Fibroblast of gingiva (primary cell): ENCODE results near the gene SERTAD1.
"Not testable (repeated sequence)": the region's sequence is repeated elsewhere in the genome, so short reads cannot be mapped to it uniquely, and the experiment has no call there.

Experiments used
- DNase-seq: peaks from one replicate; pipeline ENCODE4 v3.0.0-alpha.2; 2011; ENCODE audit warnings: low read depth

Gene SERTAD1

DNA sequence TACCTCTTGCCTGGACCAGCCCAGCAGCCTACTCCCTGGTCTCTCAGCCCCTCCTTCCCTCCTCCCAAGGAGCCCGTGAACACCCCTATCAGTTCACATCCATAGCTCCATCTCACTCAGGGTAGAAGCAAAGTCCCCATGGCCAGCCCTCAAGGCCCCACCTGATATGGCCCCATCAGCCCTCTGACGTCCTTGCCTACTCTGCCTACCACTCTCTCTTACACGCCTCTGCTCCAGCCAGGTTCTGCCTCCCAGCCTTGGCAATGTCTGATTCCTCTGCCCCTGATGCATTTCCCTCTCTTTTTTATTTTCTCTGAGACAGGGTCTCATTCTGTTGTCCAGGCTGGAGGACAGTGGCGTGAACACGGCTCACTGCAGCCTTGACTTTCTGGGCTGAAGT, 26.2 kb upstream of the SERTAD1 start:
- no peak for DNase-seq

DNA sequence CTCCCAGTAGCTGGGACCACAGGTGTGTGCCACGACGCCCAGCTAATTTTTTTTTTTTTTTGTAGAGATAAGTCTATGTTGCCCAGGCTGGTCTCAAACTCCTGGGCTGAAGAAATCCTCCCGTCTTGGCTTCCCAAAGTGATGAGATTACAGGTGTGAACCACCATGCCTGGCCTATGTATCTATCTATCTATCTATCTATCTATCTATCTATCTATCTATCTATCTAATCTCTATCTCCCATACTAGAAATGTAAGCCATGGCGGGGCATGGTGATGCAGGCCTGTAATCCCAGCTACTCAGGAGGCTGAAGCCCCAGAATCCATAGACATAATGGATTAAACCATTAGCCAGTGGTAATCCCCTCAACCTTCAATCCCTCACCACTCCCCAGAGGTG, 24.9 kb upstream of the SERTAD1 start:
- no peak for DNase-seq

DNA sequence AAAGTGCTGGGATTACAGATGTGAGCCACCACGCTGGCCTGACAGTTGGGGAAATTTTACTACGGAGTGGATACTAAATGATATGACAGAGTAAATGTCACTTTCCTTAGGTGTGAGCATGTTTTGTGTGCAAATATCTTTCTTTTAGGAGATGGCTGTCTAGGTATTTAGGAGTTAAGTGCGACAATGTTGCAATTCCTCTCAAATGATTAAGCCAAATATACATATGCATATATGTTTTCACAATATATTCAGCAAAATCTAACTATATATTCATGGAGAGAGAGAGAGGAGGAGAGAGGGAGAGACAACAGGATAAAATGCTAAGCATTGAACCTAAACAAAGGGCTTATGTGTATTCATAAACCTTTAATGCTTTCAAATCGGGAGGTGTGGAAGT, 23.7 kb upstream of the SERTAD1 start:
- DNase-seq: no peak

DNA sequence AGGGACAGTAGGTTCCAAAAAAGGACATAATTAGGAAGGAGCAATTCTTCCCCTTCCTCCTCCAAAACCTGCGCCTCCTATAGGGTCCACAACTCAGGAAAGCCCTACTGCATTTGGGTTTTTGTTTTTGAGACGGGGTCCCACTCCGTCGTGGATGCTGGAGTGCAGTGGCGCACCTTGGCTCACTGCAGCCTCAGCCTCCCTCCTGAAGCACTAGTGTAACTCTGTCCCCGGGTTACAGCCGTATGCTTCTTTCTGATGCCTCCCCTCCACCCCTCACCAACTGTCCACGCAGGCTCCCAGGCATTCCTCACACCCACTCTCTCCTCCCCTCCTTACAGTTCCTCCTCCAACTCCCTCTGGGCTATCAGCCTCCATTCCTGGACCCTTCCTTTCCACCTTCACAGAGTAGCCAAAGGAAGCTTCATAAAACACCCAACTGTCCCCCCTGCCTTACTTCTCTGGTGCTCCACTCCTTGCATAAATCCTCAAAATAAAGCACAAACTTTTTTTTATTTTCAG, 20.5 kb upstream of the SERTAD1 start:
- no peak for DNase-seq

DNA sequence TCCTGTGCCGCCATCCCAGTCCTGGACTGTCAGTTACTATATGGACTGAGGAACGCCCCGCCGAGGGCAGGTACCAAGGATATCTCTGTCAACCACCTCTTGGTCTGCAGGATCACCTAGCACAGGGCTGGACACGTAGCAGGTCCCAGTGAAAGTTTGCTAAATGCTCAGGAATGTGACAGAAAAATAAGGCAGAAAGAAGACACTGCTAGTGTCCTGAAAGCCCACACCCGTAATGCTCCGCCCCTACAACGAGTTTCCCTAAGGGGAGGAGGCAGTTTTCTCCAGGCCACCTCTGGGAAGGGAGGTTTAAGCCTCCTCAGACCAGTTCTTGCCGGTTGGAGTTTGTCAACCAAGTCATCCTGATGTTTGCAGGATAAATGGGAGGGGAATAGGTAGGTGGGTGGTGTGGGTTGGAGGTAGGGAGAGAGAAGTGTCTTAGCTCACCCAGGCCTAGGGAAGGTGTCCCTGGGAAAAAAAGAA, 20.0 kb upstream of the SERTAD1 start:
- no peak for DNase-seq

DNA sequence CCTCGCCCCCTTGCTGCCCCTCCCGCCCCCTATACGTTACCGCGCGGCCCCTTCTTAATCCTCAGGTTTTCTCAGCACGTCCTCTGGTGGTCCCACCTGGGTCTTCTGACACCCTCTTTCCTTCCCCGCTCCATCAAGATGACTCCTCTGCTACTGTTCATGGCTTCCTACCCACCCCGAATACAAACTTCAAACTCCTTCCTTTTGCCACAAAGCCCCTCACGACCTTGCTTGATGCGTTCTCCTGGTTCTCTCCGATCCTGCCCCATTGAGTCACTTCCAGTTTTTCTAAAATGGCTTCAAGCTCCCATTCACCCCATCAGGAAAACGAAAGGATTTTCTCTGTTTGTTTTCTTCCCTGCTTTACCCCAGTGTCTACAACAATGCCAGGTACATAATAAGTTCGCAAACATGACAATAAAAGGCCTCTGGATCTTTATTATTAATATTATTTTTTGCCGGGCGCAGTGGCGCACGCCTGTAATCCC, 19.1 kb upstream of the SERTAD1 start:
- DNase-seq: no peak

DNA sequence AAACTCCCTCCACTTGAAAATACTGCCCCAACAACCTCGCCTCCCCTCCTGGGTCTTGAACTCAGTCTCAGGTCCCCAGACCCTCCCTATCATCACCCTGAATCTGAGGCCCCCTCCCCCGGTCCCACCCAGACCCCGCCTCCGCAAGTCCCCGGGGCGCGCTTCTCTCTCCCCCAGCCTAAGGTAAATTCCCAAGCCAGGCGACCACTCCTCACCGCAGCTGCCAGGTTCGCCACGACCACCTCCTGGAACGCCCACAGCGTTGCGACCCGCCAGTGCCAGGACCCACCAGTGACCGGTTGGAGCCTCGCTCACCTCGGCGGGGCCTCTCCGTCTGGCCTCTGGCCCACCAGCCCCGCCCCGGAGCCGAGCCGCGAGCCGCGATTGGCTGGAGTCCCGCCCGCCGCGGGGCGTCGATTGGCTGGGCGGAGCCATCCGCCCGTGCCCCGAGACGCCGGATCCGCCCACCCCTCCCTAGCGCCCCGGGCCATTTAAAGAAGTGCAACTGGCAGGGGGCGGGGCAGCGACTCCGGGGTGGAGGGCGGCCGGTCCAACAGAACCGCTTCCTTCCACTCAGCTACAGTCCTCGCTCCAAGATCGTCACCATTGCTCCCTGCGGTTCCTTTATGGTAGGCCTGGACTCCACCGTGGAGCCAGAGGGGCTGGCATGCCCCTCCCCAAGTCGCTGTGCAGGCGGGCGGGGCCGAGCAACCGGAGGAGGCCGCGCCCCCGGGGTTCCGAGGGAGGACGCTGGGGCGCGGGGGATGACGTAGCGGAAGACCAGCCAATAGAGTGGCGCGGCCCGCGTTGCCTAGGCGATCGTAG, 18.4 kb upstream of the SERTAD1 start, which contains the start of gene SERTAD3:
Gene SERTAD3 (minus strand): TSS at position 336 of the 825 bp plus-strand sequence. CDS start 2,255 bp downstream, outside the sequence.
- DNase-seq: peak; percentile 93

DNA sequence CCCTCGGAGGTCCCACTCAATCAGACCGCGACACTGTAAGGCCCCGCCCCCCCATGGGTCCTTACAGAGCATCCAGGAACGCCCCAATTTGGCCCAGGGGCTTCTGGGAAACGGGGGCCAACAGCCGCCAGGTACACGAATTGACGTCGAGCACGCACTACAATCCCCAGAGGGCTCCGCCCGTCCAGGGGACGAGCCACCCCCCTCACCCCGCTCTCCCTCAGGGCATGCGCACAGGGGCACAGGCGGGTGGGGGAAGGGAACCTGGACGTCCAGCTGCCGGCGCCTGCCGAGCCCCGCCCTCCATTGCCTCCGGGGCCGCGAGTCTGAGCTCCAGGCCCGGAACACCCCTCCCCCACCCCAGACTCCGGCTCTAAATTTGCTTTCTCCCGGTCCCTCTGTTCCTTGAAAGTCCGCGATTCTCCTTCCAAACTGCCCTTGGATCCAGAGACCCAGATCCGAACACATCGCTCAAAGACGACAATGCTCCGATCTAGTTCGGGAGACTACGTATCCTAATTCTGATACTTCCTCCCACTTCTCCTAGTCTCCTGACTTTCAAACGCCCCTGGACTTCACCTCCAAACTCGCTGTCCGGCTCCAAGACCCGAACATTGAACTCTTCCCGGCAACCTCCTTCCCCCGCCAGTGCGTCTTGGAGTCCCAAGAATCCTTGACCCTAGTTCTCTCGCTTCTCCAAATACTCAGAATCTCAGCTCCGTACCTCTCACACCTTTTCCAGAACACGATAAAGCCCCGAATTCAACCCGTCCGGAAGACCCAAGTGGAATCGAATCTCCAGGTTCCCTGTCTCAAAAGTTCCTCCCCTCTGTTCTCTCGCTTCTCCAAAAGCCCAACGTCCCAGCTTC, 17.6 kb upstream of the SERTAD1 start:
- DNase-seq: peak; percentile 100

DNA sequence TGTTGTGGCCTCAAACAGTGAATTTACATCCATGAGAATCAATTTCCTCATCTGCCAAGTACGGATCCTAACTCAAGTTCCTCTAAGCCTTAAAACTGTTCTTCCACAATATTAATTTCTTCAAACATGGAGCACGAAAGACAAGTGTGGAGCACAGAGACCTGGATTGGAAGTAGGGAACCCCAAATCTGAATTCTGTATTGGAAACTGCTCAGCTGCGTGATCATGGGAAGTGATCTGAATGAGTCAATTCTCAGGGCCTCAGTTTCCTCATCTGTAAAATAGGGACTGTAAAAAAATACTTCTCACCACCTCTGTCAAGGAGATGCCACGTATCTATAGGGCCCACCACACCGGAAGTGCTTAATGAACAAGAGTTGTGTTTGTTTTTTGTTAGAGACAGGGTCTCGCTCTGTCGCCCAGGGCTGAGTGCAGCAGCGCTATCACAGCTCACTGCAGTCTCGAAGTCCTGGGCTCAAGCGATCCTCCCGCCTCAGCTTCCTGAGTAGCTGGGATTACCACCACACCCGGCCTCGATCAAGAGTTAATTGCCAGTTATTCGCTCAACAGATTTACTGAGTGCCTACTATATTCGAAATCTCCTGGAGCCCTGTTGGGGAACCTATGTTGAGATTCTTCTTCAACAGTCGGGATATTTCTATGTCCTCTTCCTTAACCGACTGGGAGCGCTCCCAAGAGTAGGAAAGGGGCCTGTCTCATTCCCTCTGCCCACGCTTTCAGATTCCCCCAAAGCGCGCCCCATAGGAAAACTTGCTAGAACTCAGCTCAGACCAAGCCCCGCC, 16.7 kb upstream of the SERTAD1 start:
- no peak for DNase-seq

DNA sequence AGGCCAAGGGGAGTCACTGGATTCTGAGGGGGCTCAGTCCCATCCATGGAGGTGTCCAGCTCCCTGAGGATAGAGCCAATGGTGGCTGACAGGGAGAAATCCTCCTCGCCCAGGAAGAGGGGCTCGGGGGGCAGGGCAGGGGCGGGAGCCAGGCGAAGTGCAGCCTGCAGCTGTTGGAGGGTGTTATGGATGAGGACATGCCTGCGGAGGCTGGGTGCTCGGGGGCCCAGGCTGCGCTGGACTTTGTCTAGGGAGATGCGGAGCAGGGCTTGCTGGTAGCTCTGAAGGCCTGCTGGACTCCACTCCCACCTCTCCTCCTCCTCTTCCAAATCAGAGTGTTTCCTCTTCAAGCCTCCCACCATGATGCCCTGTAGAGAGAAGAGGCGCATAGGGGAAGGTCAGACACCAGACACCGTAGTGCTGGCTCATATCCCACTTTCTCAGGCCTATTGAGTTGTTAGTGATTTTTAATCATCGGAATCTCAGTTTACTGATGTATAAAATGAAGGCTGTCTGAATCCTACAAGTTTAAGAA, 16.0 kb upstream of the SERTAD1 start:
- DNase-seq: no peak

DNA sequence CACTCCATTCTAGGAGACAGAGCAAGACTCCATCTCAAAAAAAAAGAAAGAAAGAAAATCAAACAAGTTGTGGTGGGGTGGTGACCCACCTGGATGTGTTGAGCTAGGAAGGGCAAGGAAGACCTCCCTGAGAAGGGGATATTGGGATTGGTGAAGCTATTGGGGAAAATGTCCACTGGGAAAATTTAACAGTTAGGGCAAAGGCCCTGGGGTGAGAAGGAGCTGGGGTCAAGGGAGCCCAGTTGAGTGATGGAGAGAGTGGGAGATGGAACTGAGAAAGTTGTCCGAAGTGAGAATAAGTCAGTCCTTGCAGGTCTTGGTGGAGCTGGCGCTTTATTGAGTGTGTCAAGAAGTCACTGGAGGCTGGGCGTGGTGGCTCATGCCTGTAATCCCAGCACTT, 12.5 kb upstream of the SERTAD1 start:
- DNase-seq: no peak

DNA sequence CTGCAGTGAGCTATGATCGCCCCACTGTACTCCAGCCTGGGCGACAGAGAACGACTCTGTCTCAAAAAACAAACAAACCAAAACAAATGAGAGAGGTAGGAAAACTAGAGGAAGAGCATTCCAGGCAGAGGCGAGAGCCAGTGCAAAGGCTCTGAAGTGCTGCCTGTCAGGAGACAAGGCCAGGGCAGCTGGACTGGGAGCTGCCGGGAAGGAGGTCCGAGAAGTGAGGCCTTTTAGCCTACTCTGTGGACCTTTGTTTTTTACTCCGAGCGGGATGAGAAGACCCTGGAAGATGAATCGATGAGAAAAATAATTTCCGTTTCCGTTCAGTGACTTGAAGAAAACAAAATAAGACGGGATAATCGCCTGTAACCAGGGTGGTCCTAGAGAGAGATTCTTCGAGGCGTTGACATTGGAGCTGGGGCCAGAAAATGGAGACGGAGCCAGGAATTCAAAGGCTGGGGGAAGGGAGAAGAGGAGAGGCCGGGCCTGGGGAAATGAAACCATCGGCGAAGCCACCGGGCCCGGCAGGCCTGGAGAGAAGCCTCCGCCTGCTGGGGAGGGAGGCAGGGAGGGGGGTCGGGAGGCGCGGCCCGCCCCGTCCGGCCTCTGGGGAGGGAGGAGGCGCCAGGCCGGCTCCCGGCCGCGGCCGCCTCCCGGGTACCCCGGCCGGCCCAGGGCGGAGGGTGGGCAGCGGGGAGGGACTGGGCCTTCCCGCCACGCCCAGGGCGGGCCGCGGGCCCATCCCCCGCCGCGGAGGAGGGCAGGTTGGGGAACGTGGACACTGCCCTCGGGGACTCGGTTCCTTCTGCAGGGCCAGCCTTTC, 7.8 kb upstream of the SERTAD1 start:
- DNase-seq: peak; percentile 94

DNA sequence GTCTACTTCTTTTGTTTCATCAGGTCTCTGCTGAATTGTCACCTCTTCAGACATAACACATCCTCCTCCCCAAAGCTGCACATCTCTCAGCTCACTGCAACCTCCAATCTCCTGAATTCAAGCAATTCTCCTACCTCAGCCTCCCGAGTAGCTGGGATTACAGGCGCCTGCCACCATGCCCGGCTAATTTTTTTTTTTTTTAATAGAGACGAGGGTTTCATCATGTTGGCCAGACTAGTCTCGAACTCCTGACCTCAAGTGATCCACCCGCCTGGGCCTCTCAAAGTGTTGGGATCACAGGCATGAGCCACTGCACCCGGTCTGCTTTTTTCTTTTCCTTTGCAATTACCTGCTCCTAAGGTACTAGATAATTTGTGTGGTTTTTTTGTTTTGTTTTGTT, 7.0 kb upstream of the SERTAD1 start:
- not testable (repeated sequence) for DNase-seq

DNA sequence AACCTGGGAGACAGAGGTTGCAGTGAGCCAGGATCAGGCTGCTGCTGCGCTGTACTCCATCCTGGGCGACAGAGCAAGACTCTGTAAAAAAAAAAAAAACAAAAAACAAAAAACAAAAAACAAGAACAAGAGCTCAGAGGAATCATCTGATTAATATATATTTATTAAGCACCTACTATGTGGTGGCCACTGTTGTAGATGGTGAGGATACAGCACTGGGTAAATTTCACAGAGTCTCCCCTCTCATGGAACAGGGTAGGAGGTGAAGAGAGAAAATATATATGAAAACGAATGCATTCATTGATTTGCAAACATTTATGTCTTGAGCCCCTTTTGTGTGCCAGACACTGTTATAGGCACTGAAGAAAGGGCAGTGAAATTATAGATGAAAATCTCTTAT, 5.9 kb upstream of the SERTAD1 start:
- no peak for DNase-seq

DNA sequence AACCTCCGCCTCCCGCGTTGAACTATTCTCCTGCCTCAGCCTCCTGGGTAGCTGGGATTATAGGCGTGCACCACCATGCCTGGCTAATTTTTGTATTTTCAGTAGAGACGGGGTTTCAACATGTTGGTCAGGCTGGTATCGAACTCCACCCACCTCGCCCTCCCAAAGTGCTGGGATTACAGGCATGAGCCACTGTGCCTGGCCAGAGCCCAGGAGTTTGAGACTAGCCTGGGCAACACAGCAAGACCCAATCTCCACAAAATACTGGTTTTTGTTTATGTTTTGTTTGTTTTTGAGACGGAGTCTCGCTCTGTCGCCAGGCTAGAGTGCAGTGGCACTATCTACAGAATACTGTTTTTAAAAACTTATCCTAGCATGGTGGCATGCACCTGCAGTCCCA, 4.5 kb upstream of the SERTAD1 start:
- DNase-seq: not testable (repeated sequence)

DNA sequence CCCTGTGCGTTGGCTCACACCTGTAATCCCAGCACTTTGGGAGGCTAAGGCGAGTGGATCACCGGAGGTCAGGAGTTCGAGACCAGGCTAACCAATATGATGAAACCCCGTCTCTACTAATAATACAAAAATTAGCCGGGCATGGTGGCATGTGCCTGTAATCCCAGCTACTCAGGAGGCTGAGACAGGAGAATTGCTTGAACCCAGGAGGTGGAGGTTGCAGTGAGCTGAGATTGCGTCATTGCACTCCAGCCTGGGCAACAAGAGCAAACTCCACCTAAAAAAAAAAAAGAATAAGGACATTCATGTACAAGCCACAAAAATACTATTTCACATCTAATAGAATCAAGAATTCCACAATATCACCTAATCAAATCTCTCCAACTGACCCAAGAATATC, 2.4 kb upstream of the SERTAD1 start:
- not testable (repeated sequence) for DNase-seq

DNA sequence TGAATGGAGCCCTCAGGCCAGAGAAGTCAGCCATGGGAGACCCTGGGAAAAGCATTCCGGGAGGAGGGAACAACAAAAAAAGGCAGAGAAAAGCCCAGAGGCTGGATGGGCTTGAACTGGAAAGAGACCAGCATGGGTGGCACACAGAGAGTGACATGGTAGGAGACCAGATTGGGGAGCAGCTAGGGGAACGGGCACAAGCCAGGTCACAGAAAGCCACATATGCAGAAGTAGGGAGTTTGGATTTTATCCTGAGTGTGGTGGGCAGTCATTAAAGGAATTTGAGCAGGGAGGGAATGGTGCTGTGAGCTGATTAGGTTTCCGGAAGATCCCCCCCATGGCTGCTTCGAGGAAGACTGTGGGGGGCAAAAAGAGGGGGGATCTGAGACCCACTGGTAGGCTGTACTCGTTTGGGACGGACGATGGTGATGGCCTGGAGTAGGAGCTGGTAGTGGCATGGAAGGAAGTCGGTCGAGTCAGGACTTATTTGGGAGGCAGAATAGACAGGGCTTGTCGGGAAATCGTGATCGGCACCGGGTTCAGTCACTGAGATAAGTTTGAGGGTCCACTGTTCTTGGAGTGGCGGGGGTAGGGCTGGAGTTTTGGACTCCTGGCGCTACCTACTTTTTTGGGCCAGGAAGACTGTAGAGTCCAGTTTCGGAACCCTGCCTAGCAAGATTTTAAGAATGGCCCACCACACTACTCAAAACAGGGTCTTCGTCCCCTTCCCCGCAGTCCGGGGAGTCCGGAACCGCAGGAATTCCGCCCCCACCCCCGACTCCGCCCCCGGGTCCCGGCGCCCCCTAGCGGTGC, 949 bp downstream of the SERTAD1 start:
- DNase-seq: no peak

DNA sequence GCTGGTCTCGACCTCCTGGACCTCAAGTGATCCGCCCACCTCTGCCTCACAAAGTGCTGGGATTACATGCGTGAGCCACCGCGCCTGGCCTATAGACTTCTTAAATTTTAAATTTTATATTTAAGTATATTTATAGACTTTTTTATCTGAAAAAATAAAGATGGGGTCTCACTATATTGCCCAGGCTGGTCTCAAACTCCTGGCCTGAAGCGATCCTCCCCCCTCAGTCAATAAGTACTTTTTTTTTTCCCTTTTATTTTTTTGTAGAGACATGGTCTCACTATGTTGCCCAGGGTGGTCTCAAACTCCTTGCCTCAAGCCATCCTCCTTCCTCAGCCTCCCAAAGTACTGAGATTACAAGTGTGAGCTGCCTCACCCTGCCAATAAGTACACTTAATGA, 1.9 kb downstream of the SERTAD1 start:
- no peak for DNase-seq

DNA sequence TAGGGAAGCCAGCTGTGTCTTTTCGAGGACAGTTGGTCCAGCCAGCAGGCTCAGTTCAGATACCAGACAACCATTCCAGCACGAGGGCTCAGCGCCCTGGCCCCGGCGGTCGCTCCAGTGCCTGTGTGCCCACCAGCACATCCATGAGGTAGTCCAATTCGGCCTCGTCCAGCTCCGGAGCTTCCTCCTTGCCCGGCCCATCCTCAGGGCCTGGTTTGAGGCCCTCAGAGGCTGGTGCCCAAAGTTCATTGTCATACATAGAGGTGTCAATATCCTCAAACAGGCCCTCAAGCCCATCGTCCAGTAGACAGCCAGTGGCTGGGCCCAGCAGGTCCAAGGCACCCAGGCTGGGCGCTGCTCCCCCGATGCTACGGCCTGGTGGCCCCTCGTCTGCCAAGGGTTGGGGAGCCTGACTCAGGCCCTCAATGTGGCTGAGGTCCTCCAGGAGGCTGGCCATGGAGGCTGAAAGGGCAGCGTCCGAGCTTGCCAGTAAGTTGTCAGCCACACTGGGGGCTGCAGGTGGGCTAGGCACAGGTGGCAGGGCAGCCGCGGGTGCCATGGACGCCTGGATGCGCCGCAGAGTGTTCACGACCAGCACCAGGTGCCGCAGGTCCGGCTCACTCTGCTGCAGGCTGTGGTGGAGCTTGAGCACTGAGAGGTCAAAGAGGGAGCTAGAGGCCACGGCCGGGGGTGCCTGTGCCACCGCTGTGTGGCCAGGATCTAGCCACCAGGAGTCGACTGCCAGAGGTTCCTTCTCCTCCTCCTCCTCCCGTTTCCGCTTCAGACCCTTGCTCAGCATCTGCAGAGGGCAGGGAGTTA, 2.8 kb downstream of the SERTAD1 start:
- DNase-seq: no peak
